Uterus (tissue), 2 donors: ENCODE data around the gene CYP1A1.

Experiments used
- CTCF ChIP-seq, 4 experiments: fragments of 200-600 bp in 2 of 4; fragments of 450-650 bp in 2 of 4; sonication (generic) in 2 of 4; IDR thresholded peaks; one replicate each; pipeline ENCODE4 v1.5.1; 2016 to 2019; ENCODE audit warnings: antibody characterized with exemption in 4 of 4, mild to moderate bottlenecking in 2 of 4, moderate library complexity in 1 of 4
- POLR2A ChIP-seq, 2 donors: fragments of 450-650 bp; IDR thresholded peaks; one replicate each; pipeline ENCODE4 v1.6.1; 2016; ENCODE audit warnings: antibody characterized with exemption in 2 of 2, mild to moderate bottlenecking in 1 of 2, moderate library complexity in 1 of 2

GRCh38 chr15:74762791-74763150 is 37.4 kb upstream of the CYP1A1 start:
- no peak for TF ChIP-seq POLR2A (IDR thresholded peaks at IDR 0.05)
- no peak for TF ChIP-seq CTCF (IDR thresholded peaks at IDR 0.05)
